ENCODE measurements around the gene PERM1. TPM values are rescaled to one million over a fixed set of nuclear protein-coding genes. Genes with fewer than 3 reads are reported as not detected.
"Not testable (repeated sequence)": the region's sequence is repeated elsewhere in the genome, so short reads cannot be mapped to it uniquely, and the experiment has no call there.

PERM1 gene
- total RNA-seq, 6 donors from 2014 or later = 0.15 to 1.0 (median 0.36) TPM; not detected in 2

- ATAC-seq (ENCODE audit: low FRiP score in 2 of 2) = no peak
- Histone ChIP-seq H3K9me3 (no peaks in the 10 kb centered on the region), H3K27ac (no peak overlapping the region), H3K4me1 (peaks cover under 1 to 4% (median 2%) of the 10 kb centered on the region in 4 donors), H3K27me3 (peaks cover 0 to 5% (median 2%) of the 10 kb centered on the region in 4 donors), H3K4me3 (no peak overlapping the region), H3K36me3 (peaks cover 13 to 87% (median 83%) of the 10 kb centered on the region in 4 donors)
- 84 to 95% methylated on average over 3 to 15 of the region's 15 CpGs for WGBS, 2 donors
- TF ChIP-seq POLR2AphosphoS5 (IDR thresholded peaks at IDR 0.05) (no peak), EP300 (IDR thresholded peaks at IDR 0.05) (no peak), POLR2A (IDR thresholded peaks at IDR 0.05) (no peak)
- TF ChIP-seq, protein P1, sequence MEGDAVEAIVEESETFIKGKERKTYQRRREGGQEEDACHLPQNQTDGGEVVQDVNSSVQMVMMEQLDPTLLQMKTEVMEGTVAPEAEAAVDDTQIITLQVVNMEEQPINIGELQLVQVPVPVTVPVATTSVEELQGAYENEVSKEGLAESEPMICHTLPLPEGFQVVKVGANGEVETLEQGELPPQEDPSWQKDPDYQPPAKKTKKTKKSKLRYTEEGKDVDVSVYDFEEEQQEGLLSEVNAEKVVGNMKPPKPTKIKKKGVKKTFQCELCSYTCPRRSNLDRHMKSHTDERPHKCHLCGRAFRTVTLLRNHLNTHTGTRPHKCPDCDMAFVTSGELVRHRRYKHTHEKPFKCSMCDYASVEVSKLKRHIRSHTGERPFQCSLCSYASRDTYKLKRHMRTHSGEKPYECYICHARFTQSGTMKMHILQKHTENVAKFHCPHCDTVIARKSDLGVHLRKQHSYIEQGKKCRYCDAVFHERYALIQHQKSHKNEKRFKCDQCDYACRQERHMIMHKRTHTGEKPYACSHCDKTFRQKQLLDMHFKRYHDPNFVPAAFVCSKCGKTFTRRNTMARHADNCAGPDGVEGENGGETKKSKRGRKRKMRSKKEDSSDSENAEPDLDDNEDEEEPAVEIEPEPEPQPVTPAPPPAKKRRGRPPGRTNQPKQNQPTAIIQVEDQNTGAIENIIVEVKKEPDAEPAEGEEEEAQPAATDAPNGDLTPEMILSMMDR (IDR thresholded peaks at IDR 0.05) = no peak
- DNase-seq = peak in 1 of 2 donors; percentile 72
These were observed 33.9 kb downstream of the PERM1 start for GRCh38 chr1:947958-948357.

DNA sequence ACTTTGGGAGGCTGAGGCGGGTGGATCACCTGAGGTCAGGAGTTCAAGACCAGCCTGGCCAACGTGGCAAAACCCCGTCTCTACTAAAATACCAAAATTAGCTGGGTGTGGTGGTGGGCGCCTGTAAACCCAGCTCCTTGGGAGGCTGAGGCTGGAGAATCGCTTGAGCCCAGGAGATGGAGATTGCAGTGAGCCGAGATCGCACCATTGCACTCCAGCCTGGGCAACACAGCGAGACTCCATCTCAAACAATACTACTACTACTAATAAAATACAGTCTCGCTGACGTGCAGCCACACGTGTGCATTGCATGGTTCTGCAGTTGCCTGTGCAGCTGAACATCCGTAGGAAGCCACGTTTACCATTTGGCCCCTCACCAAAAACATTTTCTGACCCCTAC is 35.1 kb downstream of the PERM1 start:
- ATAC-seq (ENCODE audit: low FRiP score in 2 of 2); H3K9me3 ChIP-seq; DNase-seq; H3K27ac ChIP-seq; H3K4me3 ChIP-seq: not testable (repeated sequence)
- Histone ChIP-seq H3K4me1 (peaks cover 12 to 15% (median 14%) of the 10 kb centered on the region in 4 donors), H3K36me3 (peaks cover 9 to 75% (median 71%) of the 10 kb centered on the region in 4 donors), H3K27me3 (peaks cover 4 to 16% (median 12%) of the 10 kb centered on the region in 4 donors)
- WGBS, 2 donors = 91 to 95% methylated on average over 10 to 13 of the region's 13 CpGs

- WGBS, 2 donors = 93 to 94% methylated on average over 17 to 29 of the region's 29 CpGs
- peaks cover 8 to 67% (median 63%) of the 10 kb centered on the region in 4 donors for H3K36me3 ChIP-seq
- no peak for ATAC-seq (ENCODE audit: low FRiP score in 2 of 2)
These were observed 36.0 kb downstream of the PERM1 start for GRCh38 chr1:945688-946556.

GRCh38 chr1:944341-945325 is 37.3 kb downstream of the PERM1 start:
- peaks cover 33 to 37% (median 34%) of the 10 kb centered on the region in 4 donors for H3K4me1 ChIP-seq
- peaks cover 8 to 54% (median 51%) of the 10 kb centered on the region in 4 donors for H3K36me3 ChIP-seq
- ATAC-seq (ENCODE audit: low FRiP score in 2 of 2) = peak; percentile 13 to 34
- peaks cover 4 to 38% (median 26%) of the 10 kb centered on the region in 4 donors for H3K27me3 ChIP-seq
- H3K4me3 ChIP-seq = no peak overlapping the region
- H3K9me3 ChIP-seq = no peaks in the 10 kb centered on the region
- H3K27ac ChIP-seq = peak overlapping the region in 2 of 4 donors; percentile 35 to 56
- TF ChIP-seq, protein P1 (IDR thresholded peaks at IDR 0.05) = no peak
- TF ChIP-seq EP300 (IDR thresholded peaks at IDR 0.05) (no peak), POLR2AphosphoS5 (IDR thresholded peaks at IDR 0.05) (no peak), POLR2A (IDR thresholded peaks at IDR 0.05) (no peak)
- DNase-seq = peak in 1 of 2 donors; percentile 84
- WGBS, 2 donors = 78 to 82% methylated on average over 22 to 28 of the region's 28 CpGs

More at GRCh38 chr1:945688-946556, 36.0 kb downstream of the PERM1 start:
- H3K4me1 ChIP-seq = peaks cover 20 to 24% (median 23%) of the 10 kb centered on the region in 4 donors
- no peak overlapping the region for H3K4me3 ChIP-seq
- DNase-seq = peak in 1 of 2 donors; percentile 83
- peaks cover 4 to 25% (median 18%) of the 10 kb centered on the region in 4 donors for H3K27me3 ChIP-seq
- H3K9me3 ChIP-seq = no peaks in the 10 kb centered on the region
- TF ChIP-seq EP300 (IDR thresholded peaks at IDR 0.05) = no peak
- TF ChIP-seq, protein P1 (IDR thresholded peaks at IDR 0.05) = no peak
- no peak for TF ChIP-seq POLR2AphosphoS5 (IDR thresholded peaks at IDR 0.05)
- TF ChIP-seq POLR2A (IDR thresholded peaks at IDR 0.05) = no peak
- H3K27ac ChIP-seq = no peak overlapping the region

Data from upper lobe of left lung (tissue), 6 donors.